ENCODE results near the gene CERK.

GRCh38 chr22:46764140-46764680 is 26.2 kb upstream of the CERK start:
- TF ChIP-seq POLR2A (IDR thresholded peaks at IDR 0.05; ENCODE audit: low read depth, low read length) (no peak), POLR2AphosphoS5 (IDR thresholded peaks at IDR 0.05; ENCODE audit: low read depth, low read length) (no peak)

Measured in GM12892 (cell line).